Skeletal muscle satellite cell (primary cell): Measurements from ENCODE around the gene CXCR2. TPM values are rescaled to one million over a fixed set of nuclear protein-coding genes. Genes with fewer than 3 reads are reported as not detected.

ENCODE experiments used
- H3K27me3 ChIP-seq: 2 replicates; pipeline ENCODE4 v1.7.0; 2013; ENCODE audit warnings: low read length; ENCODE audit not compliant: control insufficient read depth, insufficient read depth
- H3K36me3 ChIP-seq: 2 replicates; pipeline ENCODE4 v1.7.0; 2013; ENCODE audit warnings: mild to moderate bottlenecking, control low read depth, low read length; ENCODE audit not compliant: insufficient read depth
- H3K4me1 ChIP-seq: 2 replicates; pipeline ENCODE4 v1.7.0; 2013; ENCODE audit warnings: low read length; ENCODE audit not compliant: control insufficient read depth, insufficient read depth
- H3K4me2 ChIP-seq: 2 replicates; pipeline ENCODE4 v1.7.0; 2013; ENCODE audit warnings: mild to moderate bottlenecking, low read length
- H3K4me3 ChIP-seq: 2 replicates; pipeline ENCODE4 v1.7.0; 2013; ENCODE audit warnings: low read length
- H3K9ac ChIP-seq: 2 replicates; pipeline ENCODE4 v1.7.0; 2013; ENCODE audit warnings: mild to moderate bottlenecking, low read depth, low read length, moderate library complexity
- H3K9me3 ChIP-seq: replicated peaks from 2 replicates; pipeline ENCODE4 v1.7.0; 2013; ENCODE audit warnings: mild to moderate bottlenecking, control low read depth, low read length
- total RNA-seq: library from RNA; depleted of rRNA; stranded (reverse); fragments of >200 nt; gene quantifications from 2 replicates; pipeline ENCODE4 v1.2.3, GENCODE V29; 2012; rRNA removed

The CXCR2 gene
- not detected in 2 replicates for total RNA-seq

GRCh38 chr2:218125626-218126080 lies at the start of gene CXCR2:
TSS of gene CXCR2 (plus strand) at chr2:218126028. CDS start at chr2:218134802, 8,774 bp downstream.
- no peaks in the 10 kb centered on the region for H3K9me3 ChIP-seq
- peaks cover 48% of the 10 kb centered on the region for H3K27me3 ChIP-seq
- H3K36me3 ChIP-seq, result no peaks in the 10 kb centered on the region
- no peak within 1 kb of the TSS for H3K4me2 ChIP-seq
- no peak within 1 kb of the TSS for H3K9ac ChIP-seq
- H3K4me3 ChIP-seq, result no peak within 1 kb of the TSS
- H3K4me1 ChIP-seq, result no peaks in the 10 kb centered on the region

- no peak overlapping the region for H3K4me2 ChIP-seq
- H3K4me3 ChIP-seq, result no peak overlapping the region
- no peak overlapping the region for H3K9ac ChIP-seq
- H3K9me3 ChIP-seq, result no peaks in the 10 kb centered on the region
- peaks cover 24% of the 10 kb centered on the region for H3K27me3 ChIP-seq
- H3K4me1 ChIP-seq, result no peaks in the 10 kb centered on the region
- H3K36me3 ChIP-seq, result no peaks in the 10 kb centered on the region
Measured at GRCh38 chr2:218077464-218078216, 48.2 kb upstream of the CXCR2 start.

- Histone ChIP-seq H3K27me3 (peaks cover 21% of the 10 kb centered on the region), H3K9me3 (no peaks in the 10 kb centered on the region), H3K4me2 (no peak overlapping the region), H3K4me1 (no peaks in the 10 kb centered on the region), H3K4me3 (no peak overlapping the region), H3K36me3 (no peaks in the 10 kb centered on the region), H3K9ac (no peak overlapping the region)
Measured at GRCh38 chr2:218079943-218080913, 45.6 kb upstream of the CXCR2 start.

- no peak overlapping the region for H3K9ac ChIP-seq
- H3K27me3 ChIP-seq, result peaks cover 23% of the 10 kb centered on the region
- no peaks in the 10 kb centered on the region for H3K4me1 ChIP-seq
- H3K9me3 ChIP-seq, result no peaks in the 10 kb centered on the region
- H3K4me3 ChIP-seq, result no peak overlapping the region
- H3K4me2 ChIP-seq, result no peak overlapping the region
- H3K36me3 ChIP-seq, result no peaks in the 10 kb centered on the region
Measured at GRCh38 chr2:218081063-218081462, 44.8 kb upstream of the CXCR2 start.

- Histone ChIP-seq H3K9ac (no peak overlapping the region), H3K27me3 (peaks cover 20% of the 10 kb centered on the region), H3K4me2 (no peak overlapping the region), H3K9me3 (no peaks in the 10 kb centered on the region), H3K36me3 (no peaks in the 10 kb centered on the region), H3K4me1 (no peaks in the 10 kb centered on the region), H3K4me3 (no peak overlapping the region)
Measured at GRCh38 chr2:218081695-218082094, 44.1 kb upstream of the CXCR2 start.

- Histone ChIP-seq H3K27me3 (peaks cover 20% of the 10 kb centered on the region), H3K9me3 (no peaks in the 10 kb centered on the region), H3K36me3 (no peaks in the 10 kb centered on the region), H3K4me1 (no peaks in the 10 kb centered on the region), H3K4me2 (no peak overlapping the region), H3K4me3 (no peak overlapping the region), H3K9ac (no peak overlapping the region)
Measured at GRCh38 chr2:218082586-218083351, 43.1 kb upstream of the CXCR2 start.

- Histone ChIP-seq H3K4me3 (no peak overlapping the region), H3K4me1 (no peaks in the 10 kb centered on the region), H3K9ac (no peak overlapping the region), H3K4me2 (no peak overlapping the region), H3K27me3 (peaks cover 20% of the 10 kb centered on the region), H3K36me3 (no peaks in the 10 kb centered on the region), H3K9me3 (no peaks in the 10 kb centered on the region)
Measured at GRCh38 chr2:218083352-218083676, 42.5 kb upstream of the CXCR2 start.

GRCh38 chr2:218086478-218086877 lies 39.4 kb upstream of the CXCR2 start:
- H3K4me2 ChIP-seq, result no peak overlapping the region
- no peak overlapping the region for H3K4me3 ChIP-seq
- H3K27me3 ChIP-seq, result peaks cover 27% of the 10 kb centered on the region
- H3K4me1 ChIP-seq, result no peaks in the 10 kb centered on the region
- H3K9me3 ChIP-seq, result no peaks in the 10 kb centered on the region
- H3K9ac ChIP-seq, result no peak overlapping the region
- H3K36me3 ChIP-seq, result no peaks in the 10 kb centered on the region

GRCh38 chr2:218089259-218089658 lies 36.6 kb upstream of the CXCR2 start:
- Histone ChIP-seq H3K4me2 (no peak overlapping the region), H3K36me3 (no peaks in the 10 kb centered on the region), H3K4me1 (no peaks in the 10 kb centered on the region), H3K27me3 (peaks cover 28% of the 10 kb centered on the region), H3K9me3 (no peaks in the 10 kb centered on the region), H3K9ac (no peak overlapping the region), H3K4me3 (no peak overlapping the region)

- H3K27me3 ChIP-seq, result peaks cover 30% of the 10 kb centered on the region
- H3K4me2 ChIP-seq, result no peak overlapping the region
- H3K9me3 ChIP-seq, result no peaks in the 10 kb centered on the region
- no peaks in the 10 kb centered on the region for H3K4me1 ChIP-seq
- H3K36me3 ChIP-seq, result no peaks in the 10 kb centered on the region
- no peak overlapping the region for H3K4me3 ChIP-seq
- no peak overlapping the region for H3K9ac ChIP-seq
Measured at GRCh38 chr2:218091746-218092145, 34.1 kb upstream of the CXCR2 start.

- no peaks in the 10 kb centered on the region for H3K9me3 ChIP-seq
- no peak overlapping the region for H3K4me3 ChIP-seq
- H3K4me2 ChIP-seq, result no peak overlapping the region
- H3K4me1 ChIP-seq, result no peaks in the 10 kb centered on the region
- no peak overlapping the region for H3K9ac ChIP-seq
- H3K27me3 ChIP-seq, result peaks cover 44% of the 10 kb centered on the region
- H3K36me3 ChIP-seq, result no peaks in the 10 kb centered on the region
Measured at GRCh38 chr2:218093879-218094278, 31.9 kb upstream of the CXCR2 start.
